ENCODE data around the gene ALG5.

Gene ALG5

GRCh38 chr13:37001921-37002250 is 2.7 kb upstream of the ALG5 start:
- in situ Hi-C loops (cut with HindIII; ENCODE audit: low pct_ligation_motif_present, low sequenced_read_pairs): no loop called here
- peaks cover 20% of the 10 kb centered on the region for H3K36me3 ChIP-seq (replicated peaks)
- no peaks in the 10 kb centered on the region for H3K27me3 ChIP-seq (replicated peaks)
- no peak for DNase-seq
- no peak for TF ChIP-seq CTCF (IDR thresholded peaks at IDR 0.05; ENCODE audit: low read depth, low read length, missing control alignments)
- no peak overlapping the region for H3K27ac ChIP-seq
- H3K4me3 ChIP-seq (ENCODE audit: low read depth, low read length): peak overlapping the region; percentile 96

- in situ Hi-C loops (cut with HindIII; ENCODE audit: low pct_ligation_motif_present, low sequenced_read_pairs): no loop called here
- peak; percentile 14 for TF ChIP-seq CTCF (IDR thresholded peaks at IDR 0.05; ENCODE audit: low read depth, low read length, missing control alignments)
- H3K27me3 ChIP-seq (replicated peaks): no peaks in the 10 kb centered on the region
- peak overlapping the region; percentile 96 for H3K4me3 ChIP-seq (ENCODE audit: low read depth, low read length)
- peaks cover 11% of the 10 kb centered on the region for H3K36me3 ChIP-seq (replicated peaks)
- no peak for DNase-seq
- peak overlapping the region; percentile 96 for H3K27ac ChIP-seq
Measured at GRCh38 chr13:36998624-36999041, 507 bp downstream of the ALG5 start.

- no peak for DNase-seq
- Histone ChIP-seq H3K4me3 (ENCODE audit: low read depth, low read length) (peak overlapping the region; percentile 96), H3K36me3 (replicated peaks) (peaks cover 9% of the 10 kb centered on the region), H3K27ac (peak overlapping the region; percentile 96), H3K27me3 (replicated peaks) (no peaks in the 10 kb centered on the region)
- TF ChIP-seq CTCF (IDR thresholded peaks at IDR 0.05; ENCODE audit: low read depth, low read length, missing control alignments): no peak
- in situ Hi-C loops (cut with HindIII; ENCODE audit: low pct_ligation_motif_present, low sequenced_read_pairs): no loop called here
Measured at GRCh38 chr13:36997716-36998427, 1.3 kb downstream of the ALG5 start.

GRCh38 chr13:36992362-36992761 is 6.8 kb downstream of the ALG5 start:
- TF ChIP-seq CTCF (IDR thresholded peaks at IDR 0.05; ENCODE audit: low read depth, low read length, missing control alignments): no peak
- in situ Hi-C loops (cut with HindIII; ENCODE audit: low pct_ligation_motif_present, low sequenced_read_pairs): no loop called here
- no peak overlapping the region for H3K27ac ChIP-seq
- H3K27me3 ChIP-seq (replicated peaks): no peaks in the 10 kb centered on the region
- H3K4me3 ChIP-seq (ENCODE audit: low read depth, low read length): no peak overlapping the region
- H3K36me3 ChIP-seq (replicated peaks): peaks cover 50% of the 10 kb centered on the region
- no peak for DNase-seq

GRCh38 chr13:36986462-36987240 is 12.5 kb downstream of the ALG5 start:
- no peaks in the 10 kb centered on the region for H3K27me3 ChIP-seq (replicated peaks)
- no peak for DNase-seq
- TF ChIP-seq CTCF (IDR thresholded peaks at IDR 0.05; ENCODE audit: low read depth, low read length, missing control alignments): no peak
- H3K36me3 ChIP-seq (replicated peaks): peaks cover 56% of the 10 kb centered on the region
- no peak overlapping the region for H3K4me3 ChIP-seq (ENCODE audit: low read depth, low read length)
- in situ Hi-C loops (cut with HindIII; ENCODE audit: low pct_ligation_motif_present, low sequenced_read_pairs): no loop called here
- H3K27ac ChIP-seq: no peak overlapping the region
